Measurements from ENCODE around the gene GIPC1.

DNA sequence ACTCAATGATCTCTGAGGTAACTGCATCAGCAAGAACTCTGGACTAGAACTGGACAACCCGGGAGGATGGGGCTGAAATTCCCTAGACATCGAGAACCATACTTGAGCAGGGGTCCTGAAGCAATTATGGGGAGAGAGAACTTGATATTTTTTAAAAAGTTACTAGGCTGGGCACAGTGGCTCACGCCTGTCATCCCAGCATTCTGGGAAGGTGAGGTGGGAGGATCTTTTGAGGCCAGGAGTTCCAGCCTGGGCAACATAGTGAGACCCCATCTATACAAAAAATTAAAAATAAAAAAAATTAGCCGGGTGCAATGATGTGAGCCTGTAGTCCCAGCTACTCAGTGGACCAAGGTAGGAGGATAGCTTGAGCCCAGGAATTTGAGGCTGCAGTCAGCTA, 24.6 kb upstream of the GIPC1 start:
- TF ChIP-seq, protein P1, sequence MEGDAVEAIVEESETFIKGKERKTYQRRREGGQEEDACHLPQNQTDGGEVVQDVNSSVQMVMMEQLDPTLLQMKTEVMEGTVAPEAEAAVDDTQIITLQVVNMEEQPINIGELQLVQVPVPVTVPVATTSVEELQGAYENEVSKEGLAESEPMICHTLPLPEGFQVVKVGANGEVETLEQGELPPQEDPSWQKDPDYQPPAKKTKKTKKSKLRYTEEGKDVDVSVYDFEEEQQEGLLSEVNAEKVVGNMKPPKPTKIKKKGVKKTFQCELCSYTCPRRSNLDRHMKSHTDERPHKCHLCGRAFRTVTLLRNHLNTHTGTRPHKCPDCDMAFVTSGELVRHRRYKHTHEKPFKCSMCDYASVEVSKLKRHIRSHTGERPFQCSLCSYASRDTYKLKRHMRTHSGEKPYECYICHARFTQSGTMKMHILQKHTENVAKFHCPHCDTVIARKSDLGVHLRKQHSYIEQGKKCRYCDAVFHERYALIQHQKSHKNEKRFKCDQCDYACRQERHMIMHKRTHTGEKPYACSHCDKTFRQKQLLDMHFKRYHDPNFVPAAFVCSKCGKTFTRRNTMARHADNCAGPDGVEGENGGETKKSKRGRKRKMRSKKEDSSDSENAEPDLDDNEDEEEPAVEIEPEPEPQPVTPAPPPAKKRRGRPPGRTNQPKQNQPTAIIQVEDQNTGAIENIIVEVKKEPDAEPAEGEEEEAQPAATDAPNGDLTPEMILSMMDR (IDR thresholded peaks at IDR 0.05): no peak
- no peak for TF ChIP-seq EP300 (IDR thresholded peaks at IDR 0.05)
- TF ChIP-seq POLR2A (IDR thresholded peaks at IDR 0.05): no peak

Measured in tibial nerve (tissue), 4 donors.